Stromal cell of bone marrow (primary cell): ENCODE results near the gene RFTN1.

Experiments used
- DNase-seq: peaks from one replicate; pipeline ENCODE4 v3.0.0-alpha.2; 2012; ENCODE audit warnings: low read depth

The RFTN1 gene

GRCh38 chr3:16273867-16274266, 239.6 kb downstream of the RFTN1 start:
- no peak for DNase-seq

- no peak for DNase-seq
Observed at GRCh38 chr3:16272588-16272987, 240.9 kb downstream of the RFTN1 start.

- no peak for DNase-seq
Observed at GRCh38 chr3:16270855-16271254, 242.6 kb downstream of the RFTN1 start.

- no peak for DNase-seq
Observed at GRCh38 chr3:16266714-16267113, 246.8 kb downstream of the RFTN1 start.
